Tibial nerve (tissue), 4 donors: Measurements from ENCODE around the gene ZBTB16.

Source experiments
- EP300 ChIP-seq, 2 donors: sonication (generic); formaldehyde crosslinking; IDR thresholded peaks; one replicate each; pipeline ENCODE4 v1.6.1; 2017; ENCODE audit warnings: antibody characterized with exemption in 2 of 2, mild to moderate bottlenecking in 1 of 2
- TF ChIP-seq, protein P1 (sequence below), 5 experiments: fragments of 200-600 bp in 3 of 5; fragments of 450-650 bp in 2 of 5; sonication (generic) in 3 of 5; IDR thresholded peaks; one replicate each; pipeline ENCODE4 v1.5.1; 2016 to 2019; ENCODE audit warnings: antibody characterized with exemption in 5 of 5, mild to moderate bottlenecking in 3 of 5, moderate library complexity in 2 of 5

DNA sequence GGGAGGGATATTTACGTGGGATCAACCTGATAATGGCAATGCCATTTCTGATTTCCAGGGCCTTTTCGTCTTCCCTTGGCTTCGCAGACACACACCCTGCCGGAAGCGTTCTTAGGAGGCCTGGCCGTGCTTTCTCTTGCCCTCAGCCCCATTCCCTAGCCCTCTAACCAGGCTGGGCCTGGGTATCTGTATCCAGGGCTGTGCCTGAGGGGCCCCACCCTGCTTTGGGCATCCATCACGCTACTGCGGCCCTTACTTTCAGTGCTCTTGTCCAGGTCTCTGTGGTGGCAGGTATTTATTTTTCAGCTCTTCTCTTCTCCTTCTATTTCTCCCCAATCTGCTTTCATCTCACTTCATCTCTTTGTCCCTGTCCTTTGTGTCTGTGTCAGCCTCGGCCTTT is 105.0 kb downstream of the ZBTB16 start:
- no peak for TF ChIP-seq EP300 (IDR thresholded peaks at IDR 0.05)
- TF ChIP-seq, protein P1, sequence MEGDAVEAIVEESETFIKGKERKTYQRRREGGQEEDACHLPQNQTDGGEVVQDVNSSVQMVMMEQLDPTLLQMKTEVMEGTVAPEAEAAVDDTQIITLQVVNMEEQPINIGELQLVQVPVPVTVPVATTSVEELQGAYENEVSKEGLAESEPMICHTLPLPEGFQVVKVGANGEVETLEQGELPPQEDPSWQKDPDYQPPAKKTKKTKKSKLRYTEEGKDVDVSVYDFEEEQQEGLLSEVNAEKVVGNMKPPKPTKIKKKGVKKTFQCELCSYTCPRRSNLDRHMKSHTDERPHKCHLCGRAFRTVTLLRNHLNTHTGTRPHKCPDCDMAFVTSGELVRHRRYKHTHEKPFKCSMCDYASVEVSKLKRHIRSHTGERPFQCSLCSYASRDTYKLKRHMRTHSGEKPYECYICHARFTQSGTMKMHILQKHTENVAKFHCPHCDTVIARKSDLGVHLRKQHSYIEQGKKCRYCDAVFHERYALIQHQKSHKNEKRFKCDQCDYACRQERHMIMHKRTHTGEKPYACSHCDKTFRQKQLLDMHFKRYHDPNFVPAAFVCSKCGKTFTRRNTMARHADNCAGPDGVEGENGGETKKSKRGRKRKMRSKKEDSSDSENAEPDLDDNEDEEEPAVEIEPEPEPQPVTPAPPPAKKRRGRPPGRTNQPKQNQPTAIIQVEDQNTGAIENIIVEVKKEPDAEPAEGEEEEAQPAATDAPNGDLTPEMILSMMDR (IDR thresholded peaks at IDR 0.05) = no peak
